K562 (cell line): Measurements from ENCODE around the gene FBLN7.
"Not testable (repeated sequence)": the region's sequence is repeated elsewhere in the genome, so short reads cannot be mapped to it uniquely, and the experiment has no call there.

Experiments used
- ELK1 ChIP-seq: sonication (generic); formaldehyde crosslinking; IDR thresholded peaks from 2 replicates; pipeline ENCODE4 v1.8.1; 2022; ENCODE audit warnings: missing genetic modification reagents
- SMAD1 ChIP-seq: fragments of 150-350 bp; IDR thresholded peaks from 2 replicates; pipeline ENCODE4 v1.6.1; 2014; ENCODE audit warnings: low read length, low read depth; ENCODE audit not compliant: partially characterized antibody
- SRF ChIP-seq, 2 experiments: fragments of 250-450, 450-650 bp in 1 of 2; sonication (Bioruptor Pico) in 1 of 2; sonication (generic) in 1 of 2; formaldehyde crosslinking; IDR thresholded peaks; 2 replicates each; pipeline versions ENCODE4 v1.5.0 to v1.5.1; 2020 to 2022; ENCODE audit warnings: mild to moderate bottlenecking in 1 of 2, missing genetic modification reagents in 1 of 2
- ZNF140 ChIP-seq: fragments of 250-450 bp; sonication (Bioruptor Pico); IDR thresholded peaks from 2 replicates; pipeline ENCODE4 v1.8.0; 2021; ENCODE audit warnings: moderate library complexity, mild to moderate bottlenecking, inconsistent platforms
- ZNF507 ChIP-seq: conservative IDR thresholded peaks from 2 replicates; pipeline ENCODE4 v1.6.1; 2017; ENCODE audit warnings: missing genetic modification characterization, missing compliant biosample characterization
- TF ChIP-seq, protein P1 (sequence below), 2 experiments: fragments of 450-650 bp; formaldehyde crosslinking in 1 of 2; IDR thresholded peaks; 2 replicates each; pipeline versions ENCODE4 v1.4.0 to v1.6.1; 2014 to 2020; ENCODE audit warnings: mild to moderate bottlenecking in 2 of 2, borderline replicate concordance in 1 of 2, low read depth in 1 of 2

GRCh38 chr2:112207905-112208304 is 69.7 kb downstream of the FBLN7 start:
- not testable (repeated sequence) for TF ChIP-seq SRF (CRISPR knock-in tag; IDR thresholded peaks at IDR 0.05); SMAD1; ZNF140 (CRISPR knock-in tag); ZNF507 (tag); ELK1 (CRISPR knock-in tag)
- TF ChIP-seq, protein P1, sequence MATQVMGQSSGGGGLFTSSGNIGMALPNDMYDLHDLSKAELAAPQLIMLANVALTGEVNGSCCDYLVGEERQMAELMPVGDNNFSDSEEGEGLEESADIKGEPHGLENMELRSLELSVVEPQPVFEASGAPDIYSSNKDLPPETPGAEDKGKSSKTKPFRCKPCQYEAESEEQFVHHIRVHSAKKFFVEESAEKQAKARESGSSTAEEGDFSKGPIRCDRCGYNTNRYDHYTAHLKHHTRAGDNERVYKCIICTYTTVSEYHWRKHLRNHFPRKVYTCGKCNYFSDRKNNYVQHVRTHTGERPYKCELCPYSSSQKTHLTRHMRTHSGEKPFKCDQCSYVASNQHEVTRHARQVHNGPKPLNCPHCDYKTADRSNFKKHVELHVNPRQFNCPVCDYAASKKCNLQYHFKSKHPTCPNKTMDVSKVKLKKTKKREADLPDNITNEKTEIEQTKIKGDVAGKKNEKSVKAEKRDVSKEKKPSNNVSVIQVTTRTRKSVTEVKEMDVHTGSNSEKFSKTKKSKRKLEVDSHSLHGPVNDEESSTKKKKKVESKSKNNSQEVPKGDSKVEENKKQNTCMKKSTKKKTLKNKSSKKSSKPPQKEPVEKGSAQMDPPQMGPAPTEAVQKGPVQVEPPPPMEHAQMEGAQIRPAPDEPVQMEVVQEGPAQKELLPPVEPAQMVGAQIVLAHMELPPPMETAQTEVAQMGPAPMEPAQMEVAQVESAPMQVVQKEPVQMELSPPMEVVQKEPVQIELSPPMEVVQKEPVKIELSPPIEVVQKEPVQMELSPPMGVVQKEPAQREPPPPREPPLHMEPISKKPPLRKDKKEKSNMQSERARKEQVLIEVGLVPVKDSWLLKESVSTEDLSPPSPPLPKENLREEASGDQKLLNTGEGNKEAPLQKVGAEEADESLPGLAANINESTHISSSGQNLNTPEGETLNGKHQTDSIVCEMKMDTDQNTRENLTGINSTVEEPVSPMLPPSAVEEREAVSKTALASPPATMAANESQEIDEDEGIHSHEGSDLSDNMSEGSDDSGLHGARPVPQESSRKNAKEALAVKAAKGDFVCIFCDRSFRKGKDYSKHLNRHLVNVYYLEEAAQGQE (IDR thresholded peaks at IDR 0.05; ENCODE audit: borderline replicate concordance): not testable (repeated sequence)
- TF ChIP-seq, protein P1 (CRISPR knock-in tag; IDR thresholded peaks at IDR 0.05; ENCODE audit: low read depth): not testable (repeated sequence)
